K562 (cell line): ENCODE measurements around the gene PRSS27. TPM values are rescaled to one million over a fixed set of nuclear protein-coding genes. Genes with fewer than 3 reads are reported as not detected.
A peak's percentile ranks its signal among the peaks of the same experiment; 100 is the strongest.

Experiments
- ATF7 ChIP-seq: fragments of 450-650 bp; IDR thresholded peaks from 2 replicates; pipeline ENCODE4 v1.7.1; 2014; ENCODE audit warnings: mild to moderate bottlenecking, moderate library complexity
- BCL6 ChIP-seq: fragments of 250-450 bp; sonication (Bioruptor Pico); IDR thresholded peaks from 2 replicates; pipeline ENCODE4 v1.4.0; 2020
- DNMT1 ChIP-seq: fragments of 450-650 bp; IDR thresholded peaks from 2 replicates; pipeline ENCODE4 v1.6.1; 2016; ENCODE audit warnings: antibody characterized with exemption, mild to moderate bottlenecking
- ELF4 ChIP-seq: fragments of 450-650 bp; formaldehyde crosslinking; IDR thresholded peaks from 2 replicates; pipeline ENCODE4 v1.4.0; 2022; ENCODE audit warnings: missing genetic modification characterization
- HNRNPL ChIP-seq: fragments of 200-400 bp; formaldehyde crosslinking; IDR thresholded peaks from 2 replicates; pipeline ENCODE4 v1.6.1; 2017; ENCODE audit warnings: low read depth, mild to moderate bottlenecking, low read length
- MAFK ChIP-seq: IDR thresholded peaks from 2 replicates; pipeline ENCODE4 v1.6.1; 2011; ENCODE audit warnings: low read length, improper control_type of control experiment
- SFPQ ChIP-seq: fragments of 200-400 bp; formaldehyde crosslinking; IDR thresholded peaks from 2 replicates; pipeline ENCODE4 v1.6.1; 2017; ENCODE audit warnings: mild to moderate bottlenecking, low read depth, low read length, moderate library complexity
- SMAD2 ChIP-seq: fragments of 150-350 bp; IDR thresholded peaks from 2 replicates; pipeline ENCODE4 v1.6.1; 2014; ENCODE audit warnings: low read depth, mild to moderate bottlenecking, low read length
- SMARCB1 ChIP-seq: IDR thresholded peaks from 2 replicates; pipeline ENCODE4 v1.6.1; 2011; ENCODE audit warnings: improper control_type of control experiment, low read depth; ENCODE audit not compliant: insufficient read length
- SMC3 ChIP-seq: conservative IDR thresholded peaks from 2 replicates; pipeline ENCODE4 v1.6.1; 2011; ENCODE audit warnings: low read depth, low read length, improper control_type of control experiment; ENCODE audit not compliant: insufficient read depth
- STAT6 ChIP-seq: sonication (generic); formaldehyde crosslinking; IDR thresholded peaks from 2 replicates; pipeline ENCODE4 v1.8.1; 2023; ENCODE audit warnings: mild to moderate bottlenecking, missing genetic modification reagents
- ZKSCAN1 ChIP-seq: fragments of 150-350 bp; IDR thresholded peaks from 2 replicates; pipeline ENCODE4 v1.6.1; 2016; ENCODE audit warnings: low read depth, low read length
- ZNF134 ChIP-seq: fragments of 250-450 bp; sonication (Bioruptor Pico); conservative IDR thresholded peaks from 2 replicates; pipeline ENCODE4 v1.4.0; 2020
- ZNF239 ChIP-seq: fragments of 250-450 bp; sonication (Bioruptor Pico); IDR thresholded peaks from 2 replicates; pipeline ENCODE4 v1.4.0; 2020; ENCODE audit warnings: mild to moderate bottlenecking
- ZNF277 ChIP-seq: fragments of 250-450 bp; sonication (Bioruptor Pico); IDR thresholded peaks from 2 replicates; pipeline ENCODE4 v1.8.0; 2022; ENCODE audit warnings: inconsistent platforms, mild to moderate bottlenecking, moderate library complexity, borderline replicate concordance
- ZNF282 ChIP-seq: sonication (generic); formaldehyde crosslinking; IDR thresholded peaks from 2 replicates; pipeline ENCODE4 v1.8.1; 2023; ENCODE audit warnings: missing genetic modification reagents
- polyA plus RNA-seq, 8 experiments: library from polyadenylated mRNA; depleted of rRNA in 4 of 8; stranded (reverse) in 5 of 8; unstranded in 3 of 8; fragments of >200 nt; fragmentation: Nextera tagmentation in 2 of 8; fragmentation: Illumina TruSeq in 1 of 8; extraction: Ambion mirVana in 2 of 8; extraction: Trizol in 1 of 8; gene quantifications; 2 replicates each; pipeline versions ENCODE4 v1.2.1 to v1.2.3, GENCODE V29; 2011 to 2014; ENCODE audit warnings: inconsistent platforms in 1 of 8, missing spikeins in 1 of 8
- total RNA-seq, 7 experiments: library from RNA; depleted of rRNA in 6 of 7; stranded (reverse); fragments of >200 nt in 6 of 7; fragmentation: Illumina TruSeq in 2 of 7; extraction: Trizol in 2 of 7; gene quantifications; 2 replicates each; pipeline versions ENCODE4 v1.2.1 to v1.2.3, GENCODE V29; 2011 to 2021; ENCODE audit warnings: low replicate concordance in 1 of 7
- TF ChIP-seq, protein P1 (sequence below), 2 experiments: IDR thresholded peaks; 2 replicates each; pipeline ENCODE4 v1.6.1; 2012; ENCODE audit warnings: improper control_type of control experiment in 2 of 2, low read depth in 2 of 2, low read length in 2 of 2, borderline replicate concordance in 1 of 2
- TF ChIP-seq, protein P2 (sequence below): fragments of 250-450 bp; sonication (Bioruptor Pico); IDR thresholded peaks from 2 replicates; pipeline ENCODE4 v1.5.0; 2020; ENCODE audit warnings: mild to moderate bottlenecking

The PRSS27 gene
- total and polyA plus RNA-seq, 9 of the 15 experiments (the other 6 are each of a cell fraction or from before 2014, with no cell fraction given): 0.09 to 0.20 (median 0.17) TPM; not detected in 5

- TF ChIP-seq, protein P1, sequence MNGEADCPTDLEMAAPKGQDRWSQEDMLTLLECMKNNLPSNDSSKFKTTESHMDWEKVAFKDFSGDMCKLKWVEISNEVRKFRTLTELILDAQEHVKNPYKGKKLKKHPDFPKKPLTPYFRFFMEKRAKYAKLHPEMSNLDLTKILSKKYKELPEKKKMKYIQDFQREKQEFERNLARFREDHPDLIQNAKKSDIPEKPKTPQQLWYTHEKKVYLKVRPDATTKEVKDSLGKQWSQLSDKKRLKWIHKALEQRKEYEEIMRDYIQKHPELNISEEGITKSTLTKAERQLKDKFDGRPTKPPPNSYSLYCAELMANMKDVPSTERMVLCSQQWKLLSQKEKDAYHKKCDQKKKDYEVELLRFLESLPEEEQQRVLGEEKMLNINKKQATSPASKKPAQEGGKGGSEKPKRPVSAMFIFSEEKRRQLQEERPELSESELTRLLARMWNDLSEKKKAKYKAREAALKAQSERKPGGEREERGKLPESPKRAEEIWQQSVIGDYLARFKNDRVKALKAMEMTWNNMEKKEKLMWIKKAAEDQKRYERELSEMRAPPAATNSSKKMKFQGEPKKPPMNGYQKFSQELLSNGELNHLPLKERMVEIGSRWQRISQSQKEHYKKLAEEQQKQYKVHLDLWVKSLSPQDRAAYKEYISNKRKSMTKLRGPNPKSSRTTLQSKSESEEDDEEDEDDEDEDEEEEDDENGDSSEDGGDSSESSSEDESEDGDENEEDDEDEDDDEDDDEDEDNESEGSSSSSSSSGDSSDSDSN (IDR thresholded peaks at IDR 0.05; ENCODE audit: borderline replicate concordance in 1 of 2, low read depth in 2 of 2, low read length in 2 of 2): peak; percentile 72 to 78; a peak in 2 of 4 replicates
- TF ChIP-seq, protein P2, sequence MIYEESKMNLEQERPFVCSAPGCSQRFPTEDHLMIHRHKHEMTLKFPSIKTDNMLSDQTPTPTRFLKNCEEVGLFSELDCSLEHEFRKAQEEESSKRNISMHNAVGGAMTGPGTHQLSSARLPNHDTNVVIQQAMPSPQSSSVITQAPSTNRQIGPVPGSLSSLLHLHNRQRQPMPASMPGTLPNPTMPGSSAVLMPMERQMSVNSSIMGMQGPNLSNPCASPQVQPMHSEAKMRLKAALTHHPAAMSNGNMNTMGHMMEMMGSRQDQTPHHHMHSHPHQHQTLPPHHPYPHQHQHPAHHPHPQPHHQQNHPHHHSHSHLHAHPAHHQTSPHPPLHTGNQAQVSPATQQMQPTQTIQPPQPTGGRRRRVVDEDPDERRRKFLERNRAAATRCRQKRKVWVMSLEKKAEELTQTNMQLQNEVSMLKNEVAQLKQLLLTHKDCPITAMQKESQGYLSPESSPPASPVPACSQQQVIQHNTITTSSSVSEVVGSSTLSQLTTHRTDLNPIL (CRISPR knock-in tag): no peak
- TF ChIP-seq SMC3: no peak
- no peak for TF ChIP-seq ZNF277 (CRISPR knock-in tag)
- no peak for TF ChIP-seq SFPQ
- TF ChIP-seq ZNF282 (CRISPR knock-in tag): no peak
- TF ChIP-seq SMARCB1: no peak
- no peak for TF ChIP-seq SMAD2
- TF ChIP-seq MAFK: no peak
- TF ChIP-seq ZNF134 (CRISPR knock-in tag): no peak
- no peak for TF ChIP-seq ELF4 (CRISPR knock-in tag)
- TF ChIP-seq ZNF239 (CRISPR knock-in tag): no peak
- no peak for TF ChIP-seq STAT6 (CRISPR knock-in tag)
- no peak for TF ChIP-seq ZKSCAN1
- TF ChIP-seq HNRNPL: peak; percentile 67; the same call in 1 of the 2 replicates
- TF ChIP-seq BCL6: no peak
- TF ChIP-seq DNMT1: no peak
- peak; percentile 84 for TF ChIP-seq ATF7
Measured at GRCh38 chr16:2720719-2721633, 952 bp upstream of the PRSS27 start (continued).
